GM19463 (cell line): ENCODE data around the gene VGLL4.

Experiments used
- ATAC-seq: cut with Tn5 transposase; IDR thresholded peaks from one replicate; pipeline ENCODE4 v1.9.1; 2021; ENCODE audit warnings: mild to moderate bottlenecking, moderate library complexity; ENCODE audit not compliant: unreplicated experiment

VGLL4 gene

DNA sequence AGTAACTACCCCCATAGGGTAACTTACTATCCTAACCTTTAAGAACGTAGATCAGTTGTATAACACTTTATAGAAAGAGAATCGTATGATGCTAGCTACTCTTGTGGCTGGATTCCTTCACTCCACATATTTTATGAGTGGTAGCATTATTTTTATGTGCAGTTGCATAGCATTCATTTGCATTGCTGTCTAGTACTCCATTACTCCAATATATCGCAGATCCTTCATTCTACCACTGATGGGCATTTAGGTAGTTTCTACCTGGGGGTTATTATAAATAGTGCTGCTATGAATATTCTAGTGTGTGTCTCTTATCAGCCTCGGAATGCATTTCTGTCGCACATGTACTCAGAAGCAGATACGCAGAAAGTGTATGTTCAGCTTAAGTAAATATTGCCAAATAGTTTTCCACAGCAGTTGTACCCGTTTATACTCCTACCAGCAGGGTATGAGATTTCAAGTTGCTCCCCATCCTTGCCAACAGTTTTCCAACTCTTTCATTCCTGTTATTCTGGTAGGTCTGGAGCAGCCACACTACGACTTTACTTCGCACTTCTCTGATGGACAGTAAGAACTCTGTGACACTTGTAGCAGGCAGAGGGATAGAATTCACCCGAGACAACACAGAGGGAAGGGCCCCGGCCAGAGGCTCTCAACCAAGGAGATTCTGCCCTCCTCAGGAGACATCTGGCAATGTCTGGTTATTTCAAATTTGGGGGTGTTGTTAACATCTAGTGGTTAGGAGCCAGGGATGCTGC, 9.8 kb upstream of the VGLL4 start:
- ATAC-seq = no peak

DNA sequence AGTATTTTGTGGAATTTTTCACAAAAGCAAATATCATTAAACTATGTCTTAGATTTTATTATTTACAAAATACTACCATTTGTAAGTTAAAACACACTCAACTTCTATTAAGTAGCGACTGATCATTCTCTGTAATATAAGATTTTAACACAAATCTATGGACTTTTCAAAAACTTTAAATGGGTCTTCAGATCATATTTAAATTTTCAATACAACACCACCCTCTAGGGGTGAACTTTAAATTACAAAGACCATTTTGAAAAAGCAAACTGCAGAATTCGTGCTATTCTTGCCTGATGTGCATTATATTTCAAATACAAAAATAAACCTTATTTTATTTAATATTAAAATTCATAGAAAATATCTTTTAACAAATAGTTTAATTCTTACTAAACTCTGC, 8.2 kb upstream of the VGLL4 start:
- no peak for ATAC-seq

DNA sequence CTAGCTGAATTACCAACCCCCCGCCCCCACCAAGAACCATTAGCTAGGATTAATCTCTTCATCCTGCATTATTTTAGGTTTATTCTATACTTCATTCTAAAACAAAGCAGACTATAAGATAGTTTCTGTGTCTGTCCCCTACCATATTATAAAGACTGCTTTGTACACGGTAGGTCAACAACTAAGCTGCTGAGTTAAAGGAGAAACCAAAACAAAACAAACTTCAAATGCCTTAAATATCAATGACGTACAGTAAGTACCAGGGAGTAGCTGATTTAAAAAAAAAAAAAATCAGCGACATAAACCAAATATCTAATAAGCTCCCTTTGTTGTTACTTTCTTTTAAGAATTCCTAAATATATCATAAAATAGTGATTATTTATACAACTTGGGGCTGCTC, 7.8 kb upstream of the VGLL4 start:
- no peak for ATAC-seq

DNA sequence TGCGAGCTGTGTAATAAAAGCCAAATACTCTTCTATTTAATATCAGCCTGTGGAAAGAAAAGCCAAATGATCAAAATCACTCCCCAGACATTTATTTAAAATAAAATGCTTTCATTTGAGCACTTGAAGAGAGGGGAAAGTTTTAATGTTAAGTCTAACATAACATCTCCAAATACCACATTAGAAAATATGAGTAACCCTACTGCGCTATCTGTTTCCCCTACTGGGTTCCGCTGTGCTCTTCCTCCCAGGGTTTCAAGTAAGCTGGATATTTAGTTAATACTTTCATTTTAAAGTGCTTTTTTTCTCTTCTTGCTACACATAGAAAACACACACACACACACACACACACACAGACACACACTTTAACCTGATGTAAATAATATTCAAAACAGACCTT, 6.7 kb upstream of the VGLL4 start:
- ATAC-seq = no peak

DNA sequence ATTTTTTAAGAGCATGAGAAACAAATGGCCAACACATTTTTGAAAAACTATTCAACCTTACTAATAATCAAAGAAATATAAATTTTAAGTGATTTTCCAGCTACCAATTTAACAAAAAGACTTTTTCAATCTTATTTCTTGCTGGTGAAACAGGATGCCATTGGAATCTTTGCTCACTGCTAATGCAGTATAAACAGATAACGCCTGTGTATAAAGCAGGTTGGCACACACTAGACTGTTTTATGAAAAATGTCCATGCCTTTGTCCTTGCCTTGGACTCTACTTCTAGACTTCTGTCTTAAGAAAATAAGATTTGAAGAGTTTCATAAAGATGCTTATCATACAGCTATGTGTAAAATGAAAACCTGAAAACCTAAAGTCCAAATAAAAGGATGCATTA, 5.0 kb upstream of the VGLL4 start:
- ATAC-seq = no peak

DNA sequence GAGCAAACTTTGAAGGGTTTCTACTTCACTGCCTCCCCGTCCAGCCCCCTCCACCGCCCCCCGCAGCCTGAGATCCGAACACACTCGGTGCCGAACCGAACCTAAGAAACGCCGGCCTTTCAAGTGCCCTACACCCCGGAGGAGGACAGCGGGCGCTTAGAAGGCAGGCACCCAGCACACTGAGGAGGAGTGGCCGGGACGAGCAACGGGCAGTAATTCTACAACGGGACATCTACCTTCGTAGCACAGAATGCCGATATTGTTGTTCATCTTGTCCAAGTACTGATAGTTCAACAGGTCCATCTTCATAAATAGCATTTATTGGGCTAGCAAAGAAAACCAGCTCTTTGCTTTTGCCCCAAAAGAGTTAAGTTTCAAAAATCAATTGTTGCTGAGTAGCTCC, 513 bp downstream of the VGLL4 start:
- no peak for ATAC-seq

DNA sequence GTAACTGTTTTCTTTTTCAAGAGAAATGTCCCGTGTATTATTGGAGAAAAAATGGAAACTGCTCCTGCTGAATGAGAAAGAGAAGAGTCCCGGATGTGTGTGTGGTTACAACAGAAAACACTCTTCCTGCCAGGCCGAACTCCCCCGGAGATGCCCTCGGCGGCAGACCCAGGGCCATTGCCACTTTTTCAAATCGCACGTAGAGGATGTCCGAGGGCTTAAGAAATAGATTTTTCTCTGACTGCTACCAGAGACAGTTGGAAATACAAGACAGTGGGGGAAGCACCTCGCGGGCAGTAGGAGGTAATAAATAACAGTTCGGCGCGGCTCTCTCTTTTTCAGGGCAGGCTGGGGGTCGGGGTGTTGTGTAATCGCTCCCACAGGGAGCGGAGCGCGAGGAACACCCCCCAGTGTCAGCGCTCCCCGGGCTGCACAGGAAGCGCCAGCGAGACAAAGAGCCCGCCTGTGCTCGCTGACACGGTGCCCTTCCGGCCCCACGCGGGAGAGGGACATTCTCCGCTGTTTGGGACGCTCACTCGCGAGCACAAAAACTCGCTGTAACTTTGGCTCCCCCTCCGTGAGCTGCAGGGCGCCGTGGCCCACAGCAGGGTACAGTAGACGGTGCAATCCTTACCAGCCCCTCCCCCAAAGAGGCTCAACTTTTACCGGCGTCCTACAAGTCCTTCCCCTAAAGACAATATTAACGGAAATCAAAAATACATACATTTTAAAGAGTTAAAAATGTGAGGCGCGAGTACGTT, 1.1 kb downstream of the VGLL4 start:
- peak; percentile 61 for ATAC-seq

DNA sequence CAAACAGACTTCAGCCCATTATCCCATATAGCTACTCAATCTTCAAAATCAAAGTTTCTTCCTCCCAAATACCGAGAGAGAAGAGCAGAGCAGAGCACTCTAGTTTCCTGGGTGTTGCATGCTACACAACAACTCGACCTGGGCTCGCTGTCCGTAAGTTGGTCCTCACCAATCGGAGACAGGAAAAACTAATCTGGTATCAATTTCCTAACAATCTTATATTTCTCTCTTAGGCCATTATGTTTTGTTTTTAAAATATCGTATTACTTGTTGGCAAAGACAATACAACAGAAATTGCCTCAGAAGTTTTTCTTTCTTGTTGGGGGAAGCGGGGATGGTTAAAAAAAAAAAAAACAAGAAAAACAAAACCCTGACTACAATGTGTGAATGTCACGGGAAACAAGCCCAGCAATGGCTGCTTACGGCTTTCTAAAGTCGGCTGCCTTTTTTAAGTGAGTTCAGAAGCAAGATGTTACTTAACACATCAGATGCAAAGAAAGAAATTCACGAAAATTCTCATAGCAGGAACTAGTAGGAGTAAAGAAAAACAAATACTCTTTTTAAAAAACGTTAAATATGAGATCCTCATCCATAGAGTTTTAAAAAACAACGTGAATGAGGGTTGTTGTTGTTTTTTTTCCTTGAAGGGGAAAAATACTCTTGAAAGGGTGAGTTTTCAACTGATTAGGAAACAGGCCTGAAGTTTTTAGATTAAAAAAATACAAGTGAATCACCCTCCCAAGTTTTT, 1.9 kb downstream of the VGLL4 start:
- ATAC-seq = no peak

DNA sequence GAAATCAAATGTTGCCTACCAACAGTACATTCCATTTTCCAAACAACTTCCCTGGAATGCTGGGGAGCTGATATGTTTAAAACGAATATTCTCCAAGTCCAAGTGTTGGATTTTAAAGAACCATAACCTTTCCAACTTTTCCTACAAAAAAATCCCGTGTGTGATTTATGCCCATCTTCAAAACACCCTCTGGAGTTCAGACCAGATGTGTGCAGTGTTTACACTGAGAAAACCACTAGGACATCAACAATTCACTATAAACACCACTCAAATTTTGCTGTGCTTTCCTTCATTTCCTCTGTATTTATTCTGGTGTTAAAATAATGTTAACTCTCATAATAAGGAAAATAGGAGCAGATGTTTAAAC, 2.4 kb downstream of the VGLL4 start:
- ATAC-seq = no peak

DNA sequence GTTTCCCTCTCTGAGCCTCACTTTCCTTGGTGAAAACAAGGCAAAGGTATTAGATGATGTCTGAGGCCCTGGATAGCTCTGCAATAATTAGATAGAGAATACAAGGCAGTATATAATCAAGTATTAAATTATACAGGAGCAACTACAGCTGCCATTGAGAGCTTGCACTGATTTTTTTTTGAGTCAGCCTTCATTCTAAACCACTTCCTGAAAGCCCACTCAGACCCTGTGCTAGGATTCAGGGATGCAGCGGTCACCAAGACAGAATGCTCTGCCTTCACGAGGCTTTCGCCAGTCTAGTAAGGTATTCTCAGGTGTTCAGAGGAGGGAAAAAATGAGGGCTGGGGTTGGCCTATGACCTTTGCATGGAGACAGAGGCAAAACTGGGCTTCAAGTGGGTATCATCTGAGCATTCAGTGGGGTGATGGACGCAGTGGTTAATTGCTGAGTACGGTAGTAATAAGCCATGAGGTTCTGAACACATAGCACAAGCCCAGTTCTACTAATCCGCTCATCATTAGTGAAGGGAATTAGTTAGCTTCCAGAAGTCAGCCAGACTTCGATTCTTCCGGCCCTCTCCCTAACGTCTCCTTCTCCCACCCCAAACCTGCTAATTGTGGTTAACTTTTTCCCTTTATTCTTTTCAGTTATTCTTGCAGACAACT, 3.6 kb downstream of the VGLL4 start:
- no peak for ATAC-seq

DNA sequence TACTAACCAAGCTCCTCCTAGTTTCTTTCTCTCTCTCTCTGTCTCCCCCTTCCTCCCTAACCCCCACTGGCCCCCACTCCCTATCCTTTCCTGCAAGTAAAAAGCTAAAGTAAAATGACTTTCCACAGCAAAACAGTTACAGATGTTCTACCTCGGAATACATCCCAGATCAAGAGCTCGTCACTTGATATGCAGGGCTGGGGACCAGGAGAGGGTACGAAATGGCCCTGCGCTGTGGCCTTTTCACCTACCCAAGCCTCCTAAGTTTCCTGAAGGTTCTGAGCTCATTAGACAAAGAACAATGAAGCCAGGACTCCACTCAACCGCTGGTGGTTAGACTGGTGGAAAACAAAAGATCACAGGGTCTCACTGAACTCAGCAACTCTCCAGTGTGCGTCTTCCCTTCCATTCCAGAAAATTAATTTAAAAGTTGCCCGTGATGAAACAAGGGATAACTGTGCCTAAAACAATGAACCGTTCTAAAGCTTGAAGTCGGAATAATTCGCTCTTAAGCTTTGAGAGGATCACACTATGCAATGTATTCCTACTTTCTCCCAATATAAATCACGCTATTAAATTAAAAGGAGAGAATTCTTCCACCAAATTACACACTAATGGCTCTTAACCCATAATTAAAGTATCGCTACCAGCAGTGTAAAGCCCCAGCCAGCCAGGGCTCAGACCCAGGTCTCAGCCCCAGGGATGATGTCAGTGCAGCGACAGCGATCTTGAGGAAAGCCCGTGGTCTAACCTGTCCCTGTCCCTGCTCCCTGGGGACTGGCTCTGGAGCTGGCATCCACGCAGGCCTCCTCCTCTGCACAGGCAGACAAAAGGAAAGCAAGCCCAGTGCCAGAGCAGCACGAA, 5.0 kb downstream of the VGLL4 start:
- no peak for ATAC-seq

DNA sequence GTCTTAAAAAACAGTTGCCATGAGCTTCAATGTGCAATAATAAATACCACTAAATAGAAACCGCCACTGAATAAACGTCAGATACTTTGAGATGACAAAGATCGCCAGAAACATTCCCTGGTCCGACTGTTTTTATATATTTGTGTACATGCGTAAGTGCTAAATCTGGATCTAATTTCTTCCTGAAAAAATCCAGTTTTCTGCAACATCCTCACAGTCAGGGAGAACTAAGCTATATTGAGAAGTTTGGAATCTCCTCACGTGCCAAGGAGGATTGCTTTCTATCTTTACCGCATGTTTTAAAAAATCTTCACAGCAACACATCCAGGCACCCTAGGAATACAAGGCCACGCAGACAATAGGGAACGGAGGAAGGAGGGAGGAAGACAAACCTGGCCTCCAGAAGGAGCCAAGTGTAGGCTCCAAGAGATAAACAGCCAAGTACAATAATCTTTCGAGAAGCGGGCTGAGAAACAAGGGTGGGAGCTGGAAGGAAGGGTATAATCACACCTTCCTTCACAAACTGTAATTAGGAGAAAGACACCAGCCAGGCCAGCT, 5.7 kb downstream of the VGLL4 start:
- no peak for ATAC-seq

DNA sequence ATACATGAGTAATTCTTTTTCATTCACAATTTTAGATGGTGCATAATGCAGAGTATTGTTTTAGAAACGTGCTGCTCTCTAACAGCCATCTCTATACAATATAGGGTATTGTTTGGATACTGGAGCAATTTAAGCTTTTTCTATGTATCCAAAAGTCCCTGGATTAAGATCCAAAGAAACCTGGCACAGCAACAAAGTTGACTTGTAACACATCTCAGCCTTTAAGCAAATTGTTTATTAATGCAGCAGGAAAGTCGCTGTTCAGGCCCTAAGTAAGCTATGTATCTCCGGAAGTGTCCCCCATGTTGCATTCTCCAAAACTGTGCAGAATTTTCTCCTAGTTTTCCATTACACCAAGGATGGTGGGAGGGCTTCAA, 7.3 kb downstream of the VGLL4 start:
- ATAC-seq = no peak

DNA sequence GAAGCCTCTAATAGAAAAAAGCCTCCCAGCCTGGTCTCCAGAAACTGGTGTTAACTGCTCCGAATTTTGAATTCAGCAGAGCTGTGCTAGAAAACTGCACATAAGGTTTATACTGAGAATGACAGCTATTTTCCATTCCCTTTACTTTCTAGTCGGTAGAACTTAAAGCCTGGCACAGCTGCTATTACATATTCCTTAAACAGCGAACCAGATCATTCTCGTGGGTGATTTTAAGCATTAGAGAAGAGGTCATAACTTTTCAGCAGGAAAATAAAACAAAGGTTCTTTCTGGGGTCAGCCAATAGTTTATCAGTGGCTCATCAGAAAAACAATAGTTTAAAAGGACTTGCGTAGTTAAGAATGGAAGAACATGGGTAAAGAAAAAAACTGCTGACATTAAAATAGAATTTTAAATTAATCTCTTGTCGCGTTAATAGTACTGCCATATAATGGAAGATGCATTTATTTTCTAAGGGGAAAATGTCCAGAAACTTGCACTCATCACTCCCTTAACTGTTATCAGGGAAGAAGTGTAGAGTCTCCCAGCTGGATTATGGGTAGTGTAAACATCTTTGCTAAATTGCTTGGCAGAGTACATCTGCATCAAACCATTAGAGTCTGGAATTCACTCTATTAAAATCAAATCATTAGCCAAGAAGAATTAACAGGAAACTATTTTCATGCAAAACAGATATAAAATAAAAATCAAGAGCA, 7.9 kb downstream of the VGLL4 start:
- ATAC-seq = no peak

DNA sequence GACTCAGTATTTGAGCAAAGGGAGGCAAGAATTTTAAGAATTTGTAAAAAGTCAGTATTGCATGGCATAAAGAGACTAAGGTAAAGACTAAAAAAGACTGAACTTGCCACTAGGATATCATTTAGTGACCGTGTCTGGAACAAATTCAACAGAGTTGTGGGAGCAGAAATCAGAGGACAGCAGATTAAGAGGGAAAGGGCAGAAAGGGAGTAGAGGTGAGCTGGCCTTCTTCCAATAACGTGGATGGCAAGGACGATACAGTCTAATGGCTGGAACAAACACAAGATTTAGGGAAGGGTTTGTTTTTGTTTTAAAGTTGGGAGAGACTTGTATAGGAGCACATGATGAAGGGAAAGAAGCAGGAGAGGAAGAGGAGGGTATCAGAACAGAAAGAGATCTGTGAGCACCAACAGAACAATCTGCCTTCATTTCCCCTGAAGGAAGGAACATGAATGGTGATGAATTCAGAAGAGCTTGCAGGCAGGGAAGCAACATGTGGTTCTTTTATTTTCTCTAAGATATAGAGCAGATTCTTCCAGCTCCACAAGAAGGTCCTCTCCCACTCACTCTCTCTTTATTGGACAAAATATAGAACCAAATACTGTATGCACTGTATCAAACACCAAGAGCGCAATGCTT, 8.6 kb downstream of the VGLL4 start:
- no peak for ATAC-seq

DNA sequence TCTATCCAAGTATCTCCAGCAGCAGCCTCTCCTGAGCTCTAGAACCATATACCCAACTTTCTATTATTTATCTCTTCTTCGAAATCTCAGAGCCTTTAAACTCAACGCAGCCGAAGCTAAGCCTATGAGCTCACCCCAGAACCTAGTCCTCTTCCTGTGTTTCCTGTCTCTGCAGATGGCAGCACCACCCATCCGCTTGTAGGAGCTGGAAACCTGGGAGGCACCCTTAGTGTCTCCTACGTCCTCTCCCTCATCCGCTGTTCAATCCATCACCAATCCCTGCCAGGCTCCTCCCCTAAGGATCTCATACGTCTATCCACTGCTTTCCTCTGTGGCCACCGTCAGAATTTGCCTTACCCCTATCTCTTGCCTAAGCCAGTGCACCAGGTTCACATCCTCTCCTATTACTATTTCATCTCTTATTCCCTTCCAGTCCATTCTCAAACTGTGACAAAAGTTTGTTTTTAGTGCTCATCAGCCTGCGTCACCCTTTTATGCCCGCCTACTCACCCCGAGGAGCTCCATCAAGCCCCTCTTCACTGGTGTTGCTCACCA, 9.6 kb downstream of the VGLL4 start:
- no peak for ATAC-seq

DNA sequence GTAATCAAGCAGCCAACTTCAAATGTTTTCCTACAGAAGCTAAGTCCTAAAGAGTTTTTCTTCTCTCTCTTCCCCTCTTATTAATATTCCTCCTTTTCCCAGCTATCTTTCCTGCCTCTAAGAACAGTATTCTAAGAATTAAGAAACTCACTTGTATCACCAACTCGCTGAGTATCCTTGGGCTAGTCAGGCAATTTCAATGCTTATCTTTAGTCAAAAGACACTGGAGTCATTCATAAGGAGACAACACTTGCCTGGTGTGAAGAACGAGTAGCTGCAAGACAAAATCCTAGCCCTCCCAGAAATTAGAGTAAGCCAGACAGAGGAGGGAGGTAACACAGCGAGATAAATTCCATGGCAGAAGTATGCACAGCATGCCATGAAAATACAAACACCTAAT, 10.7 kb downstream of the VGLL4 start:
- ATAC-seq = no peak

DNA sequence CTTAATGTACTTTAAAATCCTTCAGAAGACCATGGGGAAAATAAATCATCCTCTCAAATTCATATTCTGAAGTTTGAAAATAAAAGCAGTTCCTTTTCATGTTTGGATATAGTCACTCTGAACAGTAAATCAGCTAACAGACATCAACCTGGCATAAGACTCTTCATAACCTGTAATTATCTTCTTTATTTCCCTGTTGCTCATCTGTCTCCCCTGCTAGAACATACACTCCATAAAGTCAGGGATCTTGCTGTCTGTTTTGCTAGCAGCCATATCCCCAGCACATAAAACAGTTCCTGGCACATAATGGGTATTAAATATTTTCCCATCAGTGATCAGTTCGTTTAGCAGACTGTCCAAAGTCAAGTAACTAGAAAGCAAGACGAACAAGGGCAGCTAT, 11.2 kb downstream of the VGLL4 start:
- no peak for ATAC-seq

DNA sequence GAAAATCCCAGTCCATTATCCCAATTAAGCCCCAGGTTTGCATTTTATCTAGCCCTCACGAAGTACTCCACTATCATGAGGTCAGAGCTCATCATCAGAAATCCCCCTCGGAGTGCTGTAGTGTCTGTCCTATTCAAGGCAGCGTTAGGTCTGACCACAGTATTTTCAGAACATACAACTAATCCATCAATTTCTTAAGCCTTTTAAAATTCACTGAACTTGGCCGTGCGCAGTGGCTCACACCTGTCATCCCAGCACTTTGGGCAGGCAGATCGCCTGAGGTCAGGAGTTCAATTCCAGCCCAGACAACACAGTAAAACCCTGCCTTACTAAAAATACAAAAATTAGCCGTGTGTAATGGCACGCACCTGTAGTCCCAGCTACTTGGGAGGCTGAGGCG, 11.9 kb downstream of the VGLL4 start:
- no peak for ATAC-seq
